Activated CD8-positive, alpha-beta memory T cell treated with anti-CD3 and anti-CD28 coated beads, Interleukin-2, amount 50 U/mL, for 48 hours (primary cell): Measurements from ENCODE around the gene GRID1.

ENCODE experiments used
- DNase-seq: peaks from one replicate; pipeline ENCODE4 v3.0.0-alpha.2; 2020

Gene GRID1

DNA sequence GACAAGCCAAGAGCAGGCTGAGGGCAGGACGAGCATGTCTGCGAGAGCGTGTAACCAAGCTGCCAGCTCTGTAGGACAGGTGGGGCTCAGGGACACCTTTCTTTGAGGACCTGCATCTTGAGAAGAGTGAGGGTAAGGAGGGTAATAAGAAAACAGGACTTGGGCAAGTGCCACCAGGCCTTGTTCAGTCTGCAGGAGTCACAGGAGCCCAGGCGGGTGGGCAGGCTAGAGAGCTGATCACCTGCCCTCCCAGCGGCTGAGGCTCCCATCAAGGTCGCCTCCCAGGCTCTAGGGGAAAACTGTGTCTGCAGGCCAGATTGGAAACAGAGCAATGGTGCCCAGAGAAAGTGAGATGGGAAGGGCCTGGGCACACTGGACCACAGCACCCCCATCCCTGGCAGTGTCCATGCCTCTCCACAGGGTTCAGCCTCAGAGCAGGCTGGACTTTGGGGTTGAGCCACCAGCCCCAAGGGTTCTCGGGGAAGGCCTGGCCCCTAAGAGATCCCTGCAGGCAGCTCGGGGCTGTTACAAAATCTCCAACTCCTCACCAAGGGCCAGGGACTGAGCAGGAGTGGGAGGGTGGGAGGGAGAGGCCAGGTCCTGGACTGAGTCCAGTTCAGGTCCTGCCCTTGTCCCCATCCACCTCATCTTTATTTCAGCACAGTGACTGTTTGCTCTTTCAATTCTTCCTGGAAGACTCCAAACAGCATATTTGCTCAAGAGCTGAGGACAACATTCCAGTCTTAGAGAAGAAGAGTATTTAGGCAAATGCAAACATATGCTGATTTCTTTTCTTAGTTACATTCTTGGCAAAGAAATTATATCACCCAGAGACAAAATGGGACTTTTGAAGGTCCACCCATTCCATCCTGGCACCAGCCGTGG is 161.9 kb downstream of the GRID1 start:
- no peak for DNase-seq

DNA sequence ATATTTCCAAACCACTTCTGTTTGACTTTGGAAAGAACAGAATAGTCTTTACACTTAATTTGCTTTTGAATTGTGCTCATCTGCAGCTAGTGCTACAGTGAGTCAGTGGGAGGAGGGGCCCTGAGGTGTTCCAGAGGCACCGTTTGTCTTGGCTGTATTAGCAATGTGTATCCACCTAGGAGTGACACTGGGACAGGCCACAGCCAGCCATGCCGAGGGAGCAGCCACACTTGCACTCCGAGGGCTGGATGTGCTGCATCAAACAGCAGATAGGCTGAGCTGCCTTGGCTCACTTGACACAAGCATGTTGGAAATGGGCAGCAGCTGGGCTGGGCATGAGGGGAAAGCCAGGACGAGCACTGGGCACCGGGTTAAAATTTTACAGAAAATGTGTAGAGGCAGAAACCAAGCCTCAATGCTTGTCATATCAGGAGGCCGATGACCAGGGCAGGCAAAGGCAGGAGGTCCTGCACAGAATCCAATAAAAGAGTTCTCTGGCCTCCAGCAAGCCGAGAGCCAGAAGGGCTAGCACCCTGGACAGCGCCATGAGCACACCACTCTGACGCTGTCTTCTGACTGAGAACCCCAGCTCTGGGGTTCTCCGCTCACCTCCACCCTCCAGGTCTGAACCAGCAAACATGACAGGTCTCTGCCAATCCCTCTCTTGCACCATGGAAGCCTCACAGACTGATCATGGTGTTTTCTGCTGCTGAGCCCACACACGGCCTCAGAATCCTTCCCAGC is 163.3 kb downstream of the GRID1 start:
- no peak for DNase-seq

DNA sequence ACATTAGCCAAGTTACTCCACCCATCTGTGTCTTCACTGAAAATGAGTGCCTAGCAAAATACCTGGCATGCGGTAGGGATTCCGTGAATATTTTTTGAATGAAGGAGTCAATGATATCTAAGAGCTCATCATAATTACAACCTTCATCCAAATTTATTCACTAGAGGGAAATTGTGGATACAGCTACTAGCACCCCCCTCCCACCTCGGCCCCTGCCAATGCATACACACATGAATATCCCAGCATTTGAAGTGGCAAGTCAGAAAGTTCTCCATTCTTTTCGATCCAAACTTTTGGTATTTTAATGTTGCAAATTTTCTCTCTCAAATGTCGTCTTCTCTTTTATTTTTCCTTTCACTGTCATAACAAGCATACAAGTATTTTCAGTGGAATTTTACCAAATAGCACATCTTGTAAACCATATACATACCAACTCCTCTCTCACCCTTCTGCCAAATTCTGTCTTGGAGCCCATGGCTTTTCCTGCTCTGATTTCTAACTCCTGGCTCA is 164.3 kb downstream of the GRID1 start:
- DNase-seq, result no peak

DNA sequence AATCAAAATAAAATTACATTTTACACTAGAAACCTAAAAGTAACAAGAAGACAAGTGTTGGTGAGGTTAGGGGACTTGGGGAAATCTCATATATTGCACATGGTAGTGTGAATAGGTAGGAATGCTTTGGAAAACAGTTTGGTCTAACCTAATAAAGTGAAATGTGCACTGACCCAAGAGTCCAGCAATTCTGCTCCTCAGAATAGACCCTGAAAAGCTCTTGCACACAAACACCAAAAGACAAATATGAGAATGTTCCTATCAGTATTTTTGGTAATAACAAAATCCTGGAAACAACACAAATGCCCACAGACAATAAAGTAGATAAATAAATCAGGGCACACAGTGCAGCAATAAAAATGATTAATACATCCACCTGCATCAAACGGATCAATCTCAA is 165.7 kb downstream of the GRID1 start:
- DNase-seq, result no peak

DNA sequence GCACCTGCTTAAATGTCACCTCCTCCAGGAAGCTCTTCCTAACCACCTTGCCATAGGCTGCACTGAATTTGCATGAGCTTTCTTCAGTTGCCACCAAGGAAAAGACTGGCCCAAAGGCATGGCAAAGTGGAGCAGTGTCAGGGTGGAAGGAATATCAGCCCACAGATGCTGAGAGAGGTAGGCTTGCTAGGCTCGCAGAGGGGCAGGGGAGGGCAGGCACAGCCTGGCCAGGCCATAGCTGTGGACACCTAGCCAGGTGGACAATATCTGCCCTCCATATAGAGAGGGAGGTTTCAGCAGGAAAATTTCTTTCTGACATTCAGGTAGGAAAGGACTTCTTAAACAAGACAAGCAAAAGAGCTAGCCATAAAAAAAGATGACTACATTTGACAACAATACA is 166.3 kb downstream of the GRID1 start:
- no peak for DNase-seq

DNA sequence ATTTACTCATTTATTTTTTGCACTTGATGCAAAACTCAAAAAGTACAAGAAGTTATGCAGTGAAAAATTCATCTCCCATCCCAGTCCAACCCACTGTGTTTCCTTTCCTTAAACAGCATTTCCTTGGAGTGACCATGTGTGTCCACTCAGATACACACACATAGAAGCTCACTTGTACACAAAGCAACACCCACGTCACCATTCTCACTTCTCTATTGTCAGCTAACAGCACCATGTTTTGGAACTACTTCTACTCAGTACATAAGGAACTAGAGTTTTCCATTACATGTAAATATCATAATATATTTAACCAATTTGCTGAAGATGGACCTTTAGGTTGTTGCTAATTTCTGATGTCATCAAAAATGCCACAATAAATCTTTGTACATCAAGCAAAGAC is 167.6 kb downstream of the GRID1 start:
- no peak for DNase-seq

DNA sequence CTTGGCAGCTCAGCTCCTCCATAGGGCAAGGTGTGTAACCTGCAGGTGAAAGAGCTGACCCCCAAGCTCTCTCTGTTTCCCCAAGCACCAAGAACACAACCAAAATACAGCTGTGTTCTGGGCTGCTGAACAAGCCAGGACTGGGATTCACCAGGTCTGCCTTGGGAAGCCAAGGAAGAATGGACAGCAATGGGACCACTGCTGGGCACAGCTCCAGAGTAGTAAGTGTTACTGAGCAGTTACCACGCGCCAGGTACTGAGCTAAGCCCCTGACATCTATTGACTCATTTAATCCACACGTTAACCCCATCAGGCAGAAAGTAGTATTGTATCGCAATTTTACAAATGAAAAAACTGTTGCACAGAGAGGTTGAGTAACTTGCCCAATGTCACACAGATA is 168.3 kb downstream of the GRID1 start:
- DNase-seq, result no peak

DNA sequence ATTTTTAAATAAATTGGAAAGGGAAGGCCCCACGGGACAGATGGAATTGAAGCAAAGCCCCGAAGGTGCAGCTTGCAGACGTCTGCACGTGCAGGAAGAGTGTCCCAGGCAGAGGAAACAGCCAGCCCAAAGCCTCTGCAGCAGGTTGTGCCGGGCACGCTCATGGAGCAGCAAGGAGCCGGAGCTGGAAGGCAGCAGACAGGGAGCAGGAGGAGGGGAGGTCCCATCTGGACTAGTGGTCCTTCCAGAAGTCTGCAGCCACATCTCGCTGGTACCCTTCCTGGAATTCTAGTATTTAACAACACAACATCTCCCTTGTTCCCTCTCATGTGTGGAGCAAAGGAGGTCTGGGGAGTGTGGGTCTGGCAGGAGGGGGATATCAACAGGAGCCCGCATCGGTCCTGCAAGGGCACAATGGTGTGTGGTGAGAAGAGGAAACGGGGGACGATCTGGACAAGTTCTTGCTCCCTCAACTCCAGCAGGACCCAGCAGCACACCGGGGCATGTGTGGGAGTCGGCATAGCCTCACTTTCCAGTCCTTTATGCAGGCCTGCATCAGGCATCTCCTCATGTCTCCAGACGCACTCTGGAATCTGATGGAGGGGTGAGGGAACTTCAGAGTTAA is 169.3 kb downstream of the GRID1 start:
- no peak for DNase-seq

DNA sequence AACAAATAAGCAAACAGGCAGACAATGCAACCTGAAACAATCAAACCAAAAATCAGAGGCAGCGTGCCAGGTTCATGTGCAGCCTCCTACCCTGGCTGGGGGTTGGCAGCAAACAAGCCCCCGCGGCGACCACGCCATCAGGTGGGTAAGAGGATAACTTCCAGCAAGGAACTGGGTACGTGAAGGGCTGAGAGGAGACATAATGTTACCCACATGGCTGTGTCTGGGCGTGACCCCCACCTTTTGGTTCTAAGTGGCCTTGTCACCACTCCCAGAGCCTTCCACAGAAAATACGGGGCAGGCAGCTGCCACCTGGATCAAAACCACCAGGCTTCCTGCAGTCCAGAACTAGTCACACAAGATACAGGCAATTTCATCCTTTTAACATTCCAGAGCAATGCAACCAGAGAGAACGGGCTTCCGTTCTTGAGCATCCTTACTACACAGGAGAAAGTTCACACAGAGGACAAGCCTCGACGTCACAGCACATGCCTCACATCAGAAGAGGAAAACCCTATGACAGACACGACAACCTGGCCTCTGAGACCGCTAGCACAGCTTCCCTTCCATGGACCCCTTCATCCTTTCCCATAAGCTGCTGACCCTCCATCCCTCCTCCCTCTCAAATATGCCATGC is 171.0 kb downstream of the GRID1 start:
- no peak for DNase-seq

DNA sequence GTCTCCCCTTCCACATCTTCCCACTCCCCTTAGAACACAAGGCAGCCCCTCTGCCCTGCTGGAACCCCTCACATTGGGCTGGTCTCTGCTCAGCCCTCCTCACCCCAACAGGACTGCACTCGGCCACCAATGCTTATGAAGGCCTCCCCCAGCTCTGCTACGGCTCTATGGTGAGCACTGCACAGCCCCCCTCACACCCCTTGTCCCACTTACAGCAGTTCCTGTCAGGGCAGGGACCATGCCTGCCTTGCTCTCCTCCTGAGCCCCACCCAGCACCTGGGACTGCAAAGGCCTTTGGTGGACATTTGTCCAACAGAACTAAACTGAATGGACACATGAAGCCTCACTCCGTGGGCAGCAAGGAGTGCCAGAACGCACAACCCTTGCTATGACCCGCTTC is 171.9 kb downstream of the GRID1 start:
- no peak for DNase-seq

DNA sequence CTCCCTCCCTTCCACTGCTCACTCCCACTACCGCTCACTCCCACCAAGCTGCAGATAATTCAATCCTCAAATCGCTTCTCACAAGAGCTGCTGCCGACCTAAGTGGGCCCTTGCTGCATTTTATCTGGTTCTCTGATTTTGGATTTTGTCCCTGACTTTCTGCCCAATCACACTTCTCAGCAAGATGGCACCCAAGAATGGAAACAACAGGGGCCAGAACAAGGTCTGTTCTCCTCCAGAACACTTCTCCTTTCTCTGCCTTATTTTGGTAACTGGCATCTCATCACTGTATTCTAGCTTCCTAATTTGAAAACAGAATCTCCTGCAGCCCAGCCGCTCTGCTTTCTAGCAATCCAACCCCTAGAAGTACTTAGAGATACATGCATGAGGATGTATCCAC is 172.8 kb downstream of the GRID1 start:
- DNase-seq, result no peak

DNA sequence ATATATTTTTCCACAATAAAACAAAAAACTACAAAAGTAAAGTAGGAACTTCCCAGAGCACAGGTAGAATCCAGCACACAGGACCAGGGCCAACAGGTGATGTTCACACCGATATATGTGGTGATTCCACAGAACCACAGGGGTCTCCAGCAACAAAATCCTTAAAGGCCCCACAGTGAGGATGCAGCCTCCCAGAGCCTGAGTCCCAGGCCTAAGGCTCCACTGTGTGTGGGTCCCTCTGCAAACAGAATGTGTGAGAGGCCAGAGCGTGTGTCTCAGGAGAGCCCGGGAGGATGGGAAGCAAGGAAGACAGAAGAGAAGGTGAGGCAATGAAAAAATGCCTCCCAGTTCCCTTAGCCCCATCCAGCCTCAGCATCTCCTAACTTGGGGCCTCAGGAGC is 173.9 kb downstream of the GRID1 start:
- no peak for DNase-seq

DNA sequence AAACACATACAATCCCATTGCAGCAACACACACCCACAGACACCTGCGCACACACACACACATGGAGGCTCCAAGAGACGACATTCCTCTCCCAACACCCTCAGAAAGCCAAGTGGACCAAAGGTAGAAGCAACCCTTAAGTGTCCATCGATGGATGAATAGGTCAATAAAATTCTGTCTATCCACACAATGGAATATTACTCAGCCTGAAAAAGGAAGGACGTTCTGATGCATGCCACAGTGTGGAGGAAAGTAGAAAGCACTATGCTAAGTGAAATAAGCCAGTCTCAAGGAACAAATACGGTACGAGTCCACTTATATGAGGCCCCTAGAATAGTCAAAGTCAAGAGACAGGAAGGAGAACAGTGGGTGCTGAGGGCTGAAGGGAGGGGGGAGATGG is 174.4 kb downstream of the GRID1 start:
- no peak for DNase-seq

DNA sequence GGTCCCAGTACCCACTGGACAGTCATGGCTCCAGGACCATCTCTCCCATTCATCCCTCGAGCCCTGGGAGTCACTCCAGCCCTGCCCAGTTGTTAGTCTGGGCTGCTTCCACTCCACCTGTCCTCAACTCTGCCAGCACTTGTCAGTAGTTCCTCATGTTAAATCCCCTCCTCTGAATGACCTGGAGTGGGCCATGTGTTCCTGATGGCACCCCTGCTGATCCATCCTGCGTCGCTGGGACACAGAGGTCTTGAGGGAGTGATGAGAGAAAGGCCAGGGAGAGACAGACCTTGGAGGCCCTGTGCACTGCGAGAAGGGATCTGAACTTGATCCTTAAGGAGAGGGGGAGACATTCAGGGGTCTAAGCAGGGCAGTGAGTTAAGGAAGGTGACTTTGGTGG is 174.9 kb downstream of the GRID1 start:
- no peak for DNase-seq

DNA sequence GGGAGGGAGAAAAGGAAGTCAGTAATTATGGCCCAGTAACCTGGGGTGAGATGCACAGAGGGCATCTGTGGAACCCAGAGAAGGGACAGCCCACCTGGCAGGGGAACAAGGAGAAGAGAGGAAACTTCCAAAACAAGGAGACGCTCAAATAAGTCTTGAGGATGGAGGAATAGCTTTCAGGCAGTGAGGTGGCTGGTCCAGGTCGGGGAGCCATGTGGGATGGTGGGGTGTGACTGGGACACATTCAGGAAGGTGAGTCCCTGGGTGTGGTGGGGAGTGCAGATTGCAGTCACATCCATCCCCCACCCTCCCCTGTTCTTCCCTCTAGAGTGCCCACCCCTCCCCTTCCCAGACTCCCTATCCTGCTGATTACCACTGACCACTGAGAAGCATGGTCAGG is 175.4 kb downstream of the GRID1 start:
- no peak for DNase-seq

DNA sequence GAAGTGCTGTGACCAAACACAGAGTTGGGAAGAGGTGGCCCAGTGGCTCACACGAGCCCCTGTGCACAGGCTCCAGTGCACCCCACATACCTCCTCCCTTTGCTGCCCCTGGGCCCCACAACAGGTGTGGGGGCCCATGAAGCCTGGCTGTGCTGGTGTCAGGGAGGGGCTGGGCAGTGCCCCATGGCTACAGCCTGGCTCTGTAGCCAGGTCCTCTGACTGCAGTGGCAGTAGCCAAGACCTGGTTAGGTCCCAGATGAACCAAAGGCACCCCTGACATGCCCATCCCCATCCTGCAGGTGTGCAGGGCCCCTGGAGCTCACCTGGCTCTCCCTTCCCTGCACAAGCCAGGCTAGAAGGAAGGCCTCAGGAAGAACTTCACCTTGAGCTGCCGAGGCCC is 176.3 kb downstream of the GRID1 start:
- no peak for DNase-seq

DNA sequence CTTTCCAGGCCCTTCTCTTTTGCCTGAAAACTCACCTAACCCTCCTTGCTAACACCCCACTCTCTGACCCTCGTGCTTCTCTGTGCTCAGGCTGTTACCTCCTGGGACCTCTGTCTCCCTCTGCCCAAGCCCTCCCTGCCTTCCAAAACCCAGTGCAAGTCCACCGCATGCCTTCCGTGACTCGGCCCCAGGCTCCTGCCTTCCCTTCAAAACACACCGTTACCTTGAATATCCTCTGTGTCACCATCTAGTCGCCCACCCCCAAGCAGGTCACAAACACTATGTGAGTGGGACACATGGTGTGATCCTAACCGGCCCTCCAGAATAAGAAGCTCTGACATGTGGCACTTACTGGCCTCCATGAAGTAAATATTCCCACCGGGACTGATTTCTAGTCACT is 176.7 kb downstream of the GRID1 start:
- no peak for DNase-seq

DNA sequence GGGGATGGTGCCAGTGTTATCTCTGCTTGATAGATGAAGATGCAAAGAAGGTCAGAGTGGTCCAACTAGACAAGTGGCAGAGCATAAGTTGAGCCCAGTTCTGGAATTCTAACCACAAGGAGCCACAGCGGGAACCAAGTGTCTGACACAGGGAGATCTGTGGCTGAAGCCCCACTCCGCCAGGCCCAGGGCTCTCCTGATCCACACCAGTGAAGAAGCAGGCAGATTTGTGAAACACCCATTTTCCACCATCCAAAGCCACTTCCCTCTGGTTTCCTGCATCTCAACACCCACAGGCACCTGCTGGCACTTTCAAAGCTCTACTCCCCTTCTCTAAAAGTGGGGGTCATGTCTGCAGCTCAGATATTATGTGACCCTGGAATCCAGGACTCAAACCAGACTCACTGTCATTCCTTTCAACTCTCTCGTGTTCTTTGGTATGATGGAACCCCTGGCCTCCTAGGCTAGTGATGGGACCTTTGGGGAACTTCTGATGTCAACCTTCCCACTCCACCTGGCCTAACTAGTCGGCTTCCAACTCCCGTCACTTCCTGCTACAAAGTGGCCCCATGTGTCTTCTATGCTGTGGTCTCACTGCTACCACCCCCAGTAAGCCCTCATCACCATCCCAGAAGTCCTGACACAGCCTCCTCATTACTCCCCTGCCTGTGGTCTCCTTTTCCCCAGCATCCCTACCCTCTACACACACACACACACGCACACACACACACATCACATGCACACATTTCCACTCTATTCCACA is 177.6 kb downstream of the GRID1 start:
- no peak for DNase-seq

DNA sequence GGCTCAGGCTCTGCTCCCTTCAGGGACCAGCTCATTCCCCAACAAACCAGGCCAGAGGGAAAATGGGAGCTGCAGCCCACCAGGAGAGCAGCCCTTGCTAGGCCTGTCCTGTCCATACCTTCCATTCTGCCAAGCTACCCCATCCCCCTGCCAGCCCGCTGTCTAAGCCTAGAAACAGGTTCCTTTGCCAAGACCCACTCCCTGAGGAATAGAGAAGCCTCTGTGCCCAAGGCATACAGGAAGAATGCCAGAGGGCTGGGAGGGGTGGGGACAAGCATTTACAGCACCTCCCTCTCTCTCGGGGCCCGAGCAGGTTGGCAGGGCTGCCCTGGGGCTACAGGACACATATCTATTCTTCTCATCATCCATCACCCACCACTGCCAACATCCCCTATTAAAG is 178.3 kb downstream of the GRID1 start:
- no peak for DNase-seq

DNA sequence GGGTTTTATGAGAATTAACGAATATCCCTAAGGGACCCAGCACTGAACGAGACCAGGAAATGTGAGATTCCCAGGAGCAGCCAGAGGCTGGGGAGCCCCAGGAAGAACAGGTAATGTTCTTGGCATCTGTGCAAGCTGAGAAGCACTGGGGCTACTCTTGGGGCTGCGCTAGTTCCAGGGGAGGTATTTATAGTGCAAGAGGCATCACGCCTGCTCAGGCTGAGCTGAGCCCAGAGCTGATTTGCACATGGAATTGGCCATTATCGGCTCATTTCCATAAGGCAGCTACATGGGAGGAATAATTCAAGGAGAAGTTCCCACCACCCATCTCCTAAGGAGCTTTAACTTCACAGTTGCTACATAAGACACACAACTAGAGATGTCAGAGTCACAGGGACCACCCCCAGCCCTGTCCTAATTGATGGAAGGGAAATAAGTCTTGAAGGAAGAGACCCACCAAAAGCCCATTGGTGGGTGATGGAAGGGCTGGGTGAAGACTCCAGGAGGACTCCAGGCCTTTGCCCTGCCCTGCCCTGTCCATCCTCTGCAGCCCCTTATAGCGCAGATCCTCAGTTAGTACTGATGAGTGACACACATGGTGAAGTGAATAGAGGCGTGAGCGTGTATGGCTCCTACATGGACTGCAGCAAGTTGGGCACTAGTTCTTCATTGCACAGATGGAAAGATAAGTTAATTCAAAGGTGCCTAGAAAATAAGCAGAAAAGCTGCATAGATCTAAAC is 178.9 kb downstream of the GRID1 start:
- DNase-seq, result no peak

DNA sequence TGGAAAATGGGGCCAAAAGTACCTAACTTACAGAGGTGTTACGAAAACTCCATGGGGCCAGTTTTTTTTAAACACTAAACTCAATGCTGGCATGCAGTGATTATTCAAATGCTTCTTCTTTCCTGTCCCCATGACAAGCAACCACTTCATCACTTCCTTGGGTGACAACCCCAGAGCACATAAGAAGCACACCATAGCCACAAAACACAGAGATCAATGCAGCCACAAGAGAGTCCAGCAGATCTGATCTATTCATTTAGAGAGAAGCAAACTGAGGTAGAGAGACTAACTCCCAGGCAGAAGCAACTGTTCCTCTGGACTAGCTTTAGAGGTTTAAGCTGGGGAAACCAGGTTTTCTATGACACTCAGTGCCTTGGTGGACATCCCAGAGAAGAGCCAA is 180.0 kb downstream of the GRID1 start:
- DNase-seq, result no peak

DNA sequence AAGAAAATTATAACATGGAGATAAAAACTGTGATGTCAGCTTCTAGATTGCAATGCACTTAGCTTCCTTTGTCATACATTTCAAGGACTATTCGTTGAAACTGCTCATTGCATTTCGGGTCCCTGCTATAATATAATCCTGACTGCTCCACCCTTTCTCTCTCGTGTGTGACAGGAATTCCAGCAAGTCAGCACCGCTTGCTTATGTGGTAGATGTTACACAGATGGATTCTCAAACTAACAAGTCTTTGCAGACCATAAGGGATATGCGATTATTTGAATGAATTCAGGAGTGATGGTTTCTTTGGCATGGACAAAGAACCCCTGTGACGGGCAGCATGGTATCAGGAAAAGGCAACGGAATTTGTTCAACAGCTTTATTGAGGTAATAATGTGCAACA is 184.0 kb downstream of the GRID1 start:
- no peak for DNase-seq
